ENCODE measurements around the gene SLC66A3.
"Not testable (repeated sequence)": the region's sequence is repeated elsewhere in the genome, so short reads cannot be mapped to it uniquely, and the experiment has no call there.

SLC66A3 gene

DNA sequence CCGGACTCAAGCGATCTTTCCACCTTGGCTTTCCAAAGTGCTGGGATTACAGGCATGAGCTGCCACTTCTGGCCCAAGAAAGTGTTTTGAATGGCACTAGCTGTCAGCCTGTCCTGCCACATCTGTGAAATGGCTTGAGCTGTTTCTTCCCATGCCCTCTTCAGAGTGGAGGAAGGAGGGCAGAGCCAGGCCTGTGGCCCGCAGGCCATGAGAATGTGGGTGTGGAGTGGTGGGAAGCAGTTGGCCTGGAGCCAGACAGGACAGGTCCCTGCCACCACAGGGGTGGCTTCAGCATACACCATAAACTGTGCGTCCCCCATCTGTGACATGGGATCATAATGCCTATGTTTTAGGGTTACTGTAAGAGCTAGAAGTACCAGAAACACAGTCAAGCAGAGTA lies 6.5 kb downstream of the SLC66A3 start:
- H2AFZ ChIP-seq (ENCODE audit: low read depth, low read length): no peak overlapping the region
- H3K4me2 ChIP-seq (ENCODE audit: insufficient read depth, low read length): no peak overlapping the region
- no peak overlapping the region for H3K9ac ChIP-seq (ENCODE audit: low read depth, low read length)
- H3K27ac ChIP-seq (ENCODE audit: low read length): no peak overlapping the region
- no peaks in the 10 kb centered on the region for H3K9me3 ChIP-seq (ENCODE audit: insufficient read depth, low read length, severe bottlenecking)
- ATAC-seq (ENCODE audit: insufficient read depth, low read depth) (peak; percentile 20; the same call in 1 of the 3 replicates), DNase-seq (no peak)
- no peaks in the 10 kb centered on the region for H3K36me3 ChIP-seq (ENCODE audit: insufficient read depth, low read length)
- no peak for TF ChIP-seq EZH2 (IDR thresholded peaks at IDR 0.05; ENCODE audit: borderline replicate concordance, low read depth, low read length, severe bottlenecking)
- TF ChIP-seq CTCF (IDR thresholded peaks at IDR 0.05; ENCODE audit: borderline replicate concordance, extremely low read depth, low read length, poor library complexity, severe bottlenecking): no peak
- no peak overlapping the region for H3K4me3 ChIP-seq (ENCODE audit: low read depth in 1 of 2, low read length in 2 of 2)
- no peaks in the 10 kb centered on the region for H3K27me3 ChIP-seq (ENCODE audit: insufficient read depth, low read length, poor library complexity)
- H4K20me1 ChIP-seq (ENCODE audit: insufficient read depth, low read length): no peaks in the 10 kb centered on the region
- no peaks in the 10 kb centered on the region for H3K4me1 ChIP-seq (ENCODE audit: insufficient read depth, low read length)
- no peaks in the 10 kb centered on the region for H3K79me2 ChIP-seq (ENCODE audit: insufficient read depth, low read length)

DNA sequence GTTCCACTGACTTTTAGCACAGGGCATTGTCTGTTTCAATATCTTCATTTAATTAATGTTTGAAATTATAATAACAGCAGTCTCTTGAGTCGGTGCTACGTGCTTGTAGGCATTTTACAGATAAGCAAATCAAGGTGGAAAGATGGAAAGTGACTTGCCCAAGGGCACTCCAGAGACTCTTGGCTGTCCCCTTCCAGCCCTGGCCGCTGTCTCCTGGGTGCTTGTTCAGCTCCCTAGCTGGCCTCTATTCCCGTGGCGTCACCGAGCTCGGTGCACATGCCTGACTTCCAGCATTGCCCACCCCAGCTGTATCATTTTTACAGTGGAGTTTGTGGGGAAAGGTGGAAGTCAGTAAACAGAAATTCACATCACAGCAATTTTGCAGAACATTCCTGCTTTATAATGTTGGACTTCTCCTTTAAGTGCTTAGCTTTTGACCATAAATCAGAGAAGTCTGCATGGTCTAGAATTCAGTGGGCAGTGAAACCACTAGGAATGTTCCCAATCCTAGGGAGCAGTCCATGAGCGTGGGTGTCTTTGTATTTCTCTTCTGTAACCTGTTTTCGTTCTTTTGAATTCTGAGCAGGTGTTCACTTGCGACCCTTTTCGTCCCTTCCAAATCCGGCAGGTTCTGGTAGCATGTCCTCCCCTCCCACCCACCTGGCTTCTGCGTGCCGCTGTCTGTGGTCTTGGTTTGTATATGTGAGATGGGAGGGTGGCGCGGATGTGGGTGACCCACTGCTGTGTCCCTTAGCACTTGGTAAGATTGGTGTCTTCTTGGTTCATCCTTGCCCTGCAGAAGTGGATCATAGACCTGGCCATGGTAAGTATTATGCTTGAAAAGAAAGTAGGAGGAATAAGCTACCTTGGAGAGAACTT lies 8.4 kb downstream of the SLC66A3 start:
- Histone ChIP-seq H3K36me3 (ENCODE audit: insufficient read depth, low read length) (no peaks in the 10 kb centered on the region), H3K27ac (ENCODE audit: low read length) (no peak overlapping the region), H3K4me2 (ENCODE audit: insufficient read depth, low read length) (no peak overlapping the region), H3K27me3 (ENCODE audit: insufficient read depth, low read length, poor library complexity) (no peaks in the 10 kb centered on the region), H3K4me3 (ENCODE audit: low read depth in 1 of 2, low read length in 2 of 2) (no peak overlapping the region), H3K9me3 (ENCODE audit: insufficient read depth, low read length, severe bottlenecking) (no peaks in the 10 kb centered on the region), H2AFZ (ENCODE audit: low read depth, low read length) (no peak overlapping the region), H3K9ac (ENCODE audit: low read depth, low read length) (no peak overlapping the region), H3K4me1 (ENCODE audit: insufficient read depth, low read length) (no peaks in the 10 kb centered on the region), H4K20me1 (ENCODE audit: insufficient read depth, low read length) (no peaks in the 10 kb centered on the region), H3K79me2 (ENCODE audit: insufficient read depth, low read length) (no peaks in the 10 kb centered on the region)
- DNase-seq (no peak), ATAC-seq (ENCODE audit: insufficient read depth, low read depth) (no peak)
- TF ChIP-seq EZH2 (IDR thresholded peaks at IDR 0.05; ENCODE audit: borderline replicate concordance, low read depth, low read length, severe bottlenecking): no peak
- TF ChIP-seq CTCF (IDR thresholded peaks at IDR 0.05; ENCODE audit: borderline replicate concordance, extremely low read depth, low read length, poor library complexity, severe bottlenecking): no peak

- H3K36me3 ChIP-seq (ENCODE audit: insufficient read depth, low read length); H3K4me2 ChIP-seq (ENCODE audit: insufficient read depth, low read length); H3K4me1 ChIP-seq (ENCODE audit: insufficient read depth, low read length); H3K79me2 ChIP-seq (ENCODE audit: insufficient read depth, low read length); H3K27me3 ChIP-seq (ENCODE audit: insufficient read depth, low read length, poor library complexity); H3K4me3 ChIP-seq (ENCODE audit: low read depth in 1 of 2, low read length in 2 of 2); H2AFZ ChIP-seq (ENCODE audit: low read depth, low read length); H3K9ac ChIP-seq (ENCODE audit: low read depth, low read length); ATAC-seq (ENCODE audit: insufficient read depth, low read depth); H3K9me3 ChIP-seq (ENCODE audit: insufficient read depth, low read length, severe bottlenecking); H3K27ac ChIP-seq (ENCODE audit: low read length); H4K20me1 ChIP-seq (ENCODE audit: insufficient read depth, low read length); DNase-seq: not testable (repeated sequence)
These were observed 9.8 kb downstream of the SLC66A3 start for GRCh38 chr2:11165046-11165445.

GRCh38 chr2:11166476-11166875 lies 11.2 kb downstream of the SLC66A3 start:
- H3K27me3 ChIP-seq (ENCODE audit: insufficient read depth, low read length, poor library complexity): no peaks in the 10 kb centered on the region
- no peak for ATAC-seq (ENCODE audit: insufficient read depth, low read depth)

More at GRCh38 chr2:11166476-11166875, 11.2 kb downstream of the SLC66A3 start:
- H3K9me3 ChIP-seq (ENCODE audit: insufficient read depth, low read length, severe bottlenecking): no peaks in the 10 kb centered on the region
- no peak overlapping the region for H3K4me2 ChIP-seq (ENCODE audit: insufficient read depth, low read length)
- H3K27ac ChIP-seq (ENCODE audit: low read length): no peak overlapping the region
- no peak overlapping the region for H2AFZ ChIP-seq (ENCODE audit: low read depth, low read length)
- no peak overlapping the region for H3K9ac ChIP-seq (ENCODE audit: low read depth, low read length)
- TF ChIP-seq EZH2 (IDR thresholded peaks at IDR 0.05; ENCODE audit: borderline replicate concordance, low read depth, low read length, severe bottlenecking) (no peak), CTCF (IDR thresholded peaks at IDR 0.05; ENCODE audit: borderline replicate concordance, extremely low read depth, low read length, poor library complexity, severe bottlenecking) (no peak)
- H3K36me3 ChIP-seq (ENCODE audit: insufficient read depth, low read length): no peaks in the 10 kb centered on the region
- no peaks in the 10 kb centered on the region for H4K20me1 ChIP-seq (ENCODE audit: insufficient read depth, low read length)
- H3K4me1 ChIP-seq (ENCODE audit: insufficient read depth, low read length): no peaks in the 10 kb centered on the region
- no peaks in the 10 kb centered on the region for H3K79me2 ChIP-seq (ENCODE audit: insufficient read depth, low read length)
- no peak for DNase-seq
- H3K4me3 ChIP-seq (ENCODE audit: low read depth in 1 of 2, low read length in 2 of 2): no peak overlapping the region
